HAP-1 (cell line): ENCODE results near the gene ZNF280C.
"Not testable (repeated sequence)": the region's sequence is repeated elsewhere in the genome, so short reads cannot be mapped to it uniquely, and the experiment has no call there.

ENCODE experiments used
- DNase-seq, 2 experiments: peaks; one replicate each; pipeline ENCODE4 v3.0.0-alpha.2; 2016 to 2020; ENCODE audit warnings: low spot score in 2 of 2
- H3K27me3 ChIP-seq: fragments of 250-450 bp; sonication (Bioruptor Pico); 2 replicates; pipeline ENCODE4 v1.5.1; 2020; ENCODE audit warnings: low read depth, mild to moderate bottlenecking, moderate library complexity
- H3K36me3 ChIP-seq: fragments of 250-450 bp; sonication (Bioruptor Pico); replicated peaks from 2 replicates; pipeline ENCODE4 v1.5.1; 2020; ENCODE audit warnings: mild to moderate bottlenecking
- H3K4me1 ChIP-seq: fragments of 250-450 bp; sonication (Bioruptor Pico); 2 replicates; pipeline ENCODE4 v1.5.1; 2020; ENCODE audit warnings: mild to moderate bottlenecking
- H3K4me3 ChIP-seq: fragments of 250-450 bp; sonication (Bioruptor Pico); 2 replicates; pipeline ENCODE4 v1.5.1; 2020; ENCODE audit warnings: mild to moderate bottlenecking, moderate library complexity
- H3K9me3 ChIP-seq: fragments of 250-450 bp; sonication (Bioruptor Pico); 2 replicates; pipeline ENCODE4 v1.5.1; 2020; ENCODE audit warnings: mild to moderate bottlenecking, moderate library complexity
- in situ Hi-C: fragments of 300-500 bp; cut with MboI; formaldehyde crosslinking; loops from 3 replicates; pipeline ENCODE4 v1.14.3; 2020; ENCODE audit warnings: low sequenced_read_pairs, inconsistent platforms, mixed read lengths

Gene ZNF280C

GRCh38 chrX:130285069-130285620 is 16.4 kb upstream of the ZNF280C start:
- peak; percentile 92 to 97 for DNase-seq
- Histone ChIP-seq H3K36me3 (no peaks in the 10 kb centered on the region), H3K9me3 (no peaks in the 10 kb centered on the region), H3K4me1 (peaks cover 36% of the 10 kb centered on the region), H3K27me3 (no peaks in the 10 kb centered on the region), H3K4me3 (no peak overlapping the region)
- in situ Hi-C loops: no loop called here

DNA sequence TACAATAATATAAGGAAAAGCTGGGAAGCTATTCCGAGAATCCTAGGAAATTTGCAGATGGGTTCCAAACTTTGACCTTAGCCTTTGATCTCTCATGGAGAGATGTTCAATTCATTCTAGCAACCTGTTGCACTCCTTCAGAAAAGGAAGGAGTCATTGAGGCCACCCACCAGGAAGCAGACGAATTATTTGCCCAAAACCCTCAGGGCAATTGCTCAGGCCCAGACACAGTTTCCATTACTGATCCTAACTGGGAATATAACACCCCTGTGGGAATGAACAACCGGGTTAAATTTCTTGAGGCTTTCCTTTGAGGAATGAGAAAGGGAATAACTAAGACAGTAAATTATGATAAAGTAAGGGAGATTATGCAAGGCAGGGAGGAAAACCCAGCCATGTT is 13.5 kb upstream of the ZNF280C start:
- peak in 1 of 2 experiments; percentile 23 for DNase-seq
- in situ Hi-C loops: no loop called here

DNA sequence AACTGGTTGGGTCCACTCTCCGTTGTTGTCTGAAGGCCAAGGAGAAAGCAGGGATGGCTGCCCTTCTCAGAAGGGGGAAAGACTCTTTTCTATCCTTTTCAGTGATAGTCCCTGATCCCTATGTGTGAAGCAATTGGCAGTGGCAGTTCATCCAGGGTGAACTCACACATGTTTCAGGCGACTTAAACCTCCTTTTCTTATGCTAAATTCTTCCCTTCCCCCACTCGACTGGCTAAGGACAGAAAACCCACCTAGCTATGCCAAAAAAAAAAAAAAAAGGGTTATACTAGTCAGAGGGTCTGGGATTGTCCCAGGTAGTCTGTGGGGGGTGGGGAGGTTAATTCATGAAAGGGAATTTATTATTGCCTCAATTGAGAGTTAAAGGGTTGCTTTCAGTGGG is 12.2 kb upstream of the ZNF280C start:
- Histone ChIP-seq H3K4me3 (no peak overlapping the region), H3K9me3 (no peaks in the 10 kb centered on the region), H3K27me3 (no peaks in the 10 kb centered on the region), H3K4me1 (peaks cover 39% of the 10 kb centered on the region), H3K36me3 (no peaks in the 10 kb centered on the region)
- peak; percentile 79 to 92 for DNase-seq
- in situ Hi-C loops: no loop called here

More for the DNA sequence above, 13.5 kb upstream of the ZNF280C start:
- Histone ChIP-seq H3K36me3 (no peaks in the 10 kb centered on the region), H3K27me3 (no peaks in the 10 kb centered on the region), H3K4me3 (no peak overlapping the region), H3K4me1 (peaks cover 39% of the 10 kb centered on the region), H3K9me3 (no peaks in the 10 kb centered on the region)

- in situ Hi-C loops, H3K4me1 ChIP-seq: not testable (repeated sequence)
Observed at GRCh38 chrX:130272253-130272652, 3.6 kb upstream of the ZNF280C start.

GRCh38 chrX:130269391-130269790 is 692 bp upstream of the ZNF280C start:
- H3K4me3 ChIP-seq, in situ Hi-C loops, DNase-seq, H3K9me3 ChIP-seq, H3K27me3 ChIP-seq, H3K36me3 ChIP-seq: not testable (repeated sequence)
- H3K4me1 ChIP-seq: peaks cover 25% of the 10 kb centered on the region

More at GRCh38 chrX:130272253-130272652, 3.6 kb upstream of the ZNF280C start:
- H3K4me3 ChIP-seq, H3K27me3 ChIP-seq, DNase-seq, H3K36me3 ChIP-seq, H3K9me3 ChIP-seq: not testable (repeated sequence)

DNA sequence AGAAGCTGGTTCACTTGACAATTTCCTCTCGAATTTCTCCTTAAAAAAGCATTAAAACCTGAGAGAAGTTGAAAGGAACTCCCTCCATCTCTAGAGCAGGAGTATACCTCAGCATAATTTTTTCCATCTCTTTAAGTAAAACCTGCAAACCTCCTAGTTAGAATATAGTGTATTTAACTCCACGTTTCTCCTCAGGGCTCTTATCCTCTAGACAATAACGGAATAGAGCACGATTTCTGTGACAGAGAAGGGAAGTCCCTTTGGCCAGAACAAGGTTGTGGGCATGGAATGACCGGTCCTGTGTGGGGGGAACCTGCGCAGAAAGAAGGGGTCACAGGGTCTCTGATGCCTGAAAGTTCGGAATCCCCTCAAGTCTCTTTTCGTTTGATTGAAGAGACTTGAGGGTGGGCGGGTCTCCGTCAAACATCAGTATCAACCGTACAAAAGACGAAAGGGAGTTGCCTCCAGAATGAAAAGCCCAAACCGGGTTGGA is 697 bp downstream of the ZNF280C start:
- in situ Hi-C loops: no loop called here

DNA sequence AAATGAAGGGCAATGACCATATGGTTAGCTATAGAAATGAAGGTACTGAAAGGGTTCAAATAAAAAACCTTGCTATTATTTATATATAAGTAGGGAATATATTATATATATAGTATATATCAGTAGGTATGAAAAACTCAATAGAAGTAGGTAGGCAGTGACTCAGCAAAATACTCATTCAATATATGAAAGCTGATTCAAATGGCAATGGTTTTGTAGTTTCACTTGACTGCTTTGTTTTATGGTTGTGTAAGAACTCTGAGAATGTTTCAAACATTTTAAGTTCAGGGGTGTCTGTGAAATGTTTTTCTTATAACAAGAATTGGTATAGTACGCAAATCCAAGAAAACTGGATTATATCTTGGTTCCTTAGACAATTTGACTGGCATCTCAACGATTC is 4.1 kb downstream of the ZNF280C start:
- H3K36me3 ChIP-seq: no peaks in the 10 kb centered on the region
- no peaks in the 10 kb centered on the region for H3K27me3 ChIP-seq
- H3K9me3 ChIP-seq: peaks cover 8% of the 10 kb centered on the region
- peaks cover 29% of the 10 kb centered on the region for H3K4me1 ChIP-seq
- no peak overlapping the region for H3K4me3 ChIP-seq
- in situ Hi-C loops: no loop called here
- no peak for DNase-seq

More for the DNA sequence above, 697 bp downstream of the ZNF280C start:
- peak overlapping the region; percentile 83 for H3K4me3 ChIP-seq
- H3K27me3 ChIP-seq: no peaks in the 10 kb centered on the region
- no peak for DNase-seq
- H3K36me3 ChIP-seq: no peaks in the 10 kb centered on the region
- peaks cover 8% of the 10 kb centered on the region for H3K9me3 ChIP-seq
- H3K4me1 ChIP-seq: peaks cover 29% of the 10 kb centered on the region

- H3K9me3 ChIP-seq: no peaks in the 10 kb centered on the region
- H3K36me3 ChIP-seq: no peaks in the 10 kb centered on the region; the same call in 1 of the 2 replicates
- H3K27me3 ChIP-seq: no peaks in the 10 kb centered on the region
- DNase-seq: no peak
- H3K4me1 ChIP-seq: peaks cover 29% of the 10 kb centered on the region
- in situ Hi-C loops: no loop called here
- no peak overlapping the region for H3K4me3 ChIP-seq
Observed at GRCh38 chrX:130263016-130263415, 5.7 kb downstream of the ZNF280C start.

DNA sequence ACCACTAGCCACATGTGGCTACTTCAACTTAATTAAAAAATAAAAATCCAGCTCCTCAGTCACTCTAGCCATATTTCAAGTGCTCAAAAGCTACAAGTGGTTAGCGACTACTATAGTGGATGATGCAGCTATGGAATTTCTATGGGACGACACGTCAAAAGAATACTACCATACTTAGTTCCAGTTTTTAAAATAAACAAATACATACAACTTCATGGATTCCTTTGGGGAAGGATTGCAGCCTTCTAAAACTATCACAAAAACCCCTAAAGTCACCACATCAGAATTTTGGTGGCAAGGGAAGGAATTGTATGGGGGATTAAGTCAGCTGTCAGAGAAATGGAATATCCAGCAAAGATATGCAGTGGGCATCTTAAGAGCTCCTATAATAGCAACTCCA is 6.5 kb downstream of the ZNF280C start:
- Histone ChIP-seq H3K9me3 (no peaks in the 10 kb centered on the region), H3K36me3 (peaks cover 4% of the 10 kb centered on the region), H3K4me3 (no peak overlapping the region), H3K4me1 (peaks cover 29% of the 10 kb centered on the region), H3K27me3 (no peaks in the 10 kb centered on the region)
- in situ Hi-C loops: no loop called here
- DNase-seq: no peak

GRCh38 chrX:130261296-130261893 is 7.3 kb downstream of the ZNF280C start:
- H3K27me3 ChIP-seq: no peaks in the 10 kb centered on the region
- in situ Hi-C loops: no loop called here
- H3K36me3 ChIP-seq: peaks cover 4% of the 10 kb centered on the region
- H3K9me3 ChIP-seq: no peaks in the 10 kb centered on the region
- no peak for DNase-seq
- no peak overlapping the region for H3K4me3 ChIP-seq
- peaks cover 25% of the 10 kb centered on the region for H3K4me1 ChIP-seq

DNA sequence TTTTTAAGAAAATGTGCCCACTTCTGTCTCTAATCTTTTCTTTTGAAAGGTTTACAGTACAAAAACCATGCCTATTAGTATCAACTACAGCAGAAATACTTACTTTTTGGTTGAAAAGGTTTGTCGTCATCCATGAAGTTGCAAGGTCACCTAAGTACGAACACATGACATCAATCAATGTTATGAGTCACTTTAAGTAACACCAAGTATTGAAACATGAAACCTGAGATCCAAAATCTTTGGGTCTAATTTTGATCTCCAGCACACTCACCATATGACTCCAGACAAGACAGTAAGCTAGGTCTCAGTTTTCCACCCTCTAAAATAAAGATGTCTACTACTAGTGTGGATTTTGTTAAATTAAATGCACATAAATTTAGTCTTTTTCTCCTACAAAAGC is 8.4 kb downstream of the ZNF280C start:
- Histone ChIP-seq H3K9me3 (no peaks in the 10 kb centered on the region), H3K36me3 (peaks cover 4% of the 10 kb centered on the region), H3K4me1 (peaks cover 14% of the 10 kb centered on the region), H3K4me3 (no peak overlapping the region), H3K27me3 (no peaks in the 10 kb centered on the region)
- in situ Hi-C loops: no loop called here
- no peak for DNase-seq

DNA sequence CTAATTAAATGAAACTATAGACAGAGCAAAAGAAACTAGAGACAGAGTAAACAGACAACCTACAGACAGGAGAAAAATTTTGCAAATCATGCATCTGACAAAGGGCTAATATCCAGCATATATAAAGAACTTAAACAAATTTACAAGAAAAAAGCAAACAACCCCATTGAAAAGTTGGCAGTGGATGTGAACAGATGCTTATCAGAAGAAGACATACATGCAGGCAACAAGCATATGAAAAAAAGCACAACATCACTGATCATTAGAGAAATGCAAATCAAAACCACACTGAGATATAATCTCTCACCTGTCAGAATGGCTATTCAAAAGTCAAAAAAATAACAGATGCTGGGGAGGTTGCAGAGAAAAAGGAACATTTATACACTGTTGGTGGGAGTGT is 14.8 kb downstream of the ZNF280C start:
- H3K27me3 ChIP-seq: no peaks in the 10 kb centered on the region

GRCh38 chrX:130251671-130252070 is 17.0 kb downstream of the ZNF280C start:
- H3K4me3 ChIP-seq: no peak overlapping the region
- 0 out of 2 replicates have a peak, but pooled peaks cover 2% of the 10 kb centered on the region for H3K9me3 ChIP-seq
- H3K27me3 ChIP-seq: no peaks in the 10 kb centered on the region
- no peaks in the 10 kb centered on the region for H3K4me1 ChIP-seq
- peaks cover 7% of the 10 kb centered on the region for H3K36me3 ChIP-seq
- in situ Hi-C loops: no loop called here
- DNase-seq: no peak

More for the DNA sequence above, 14.8 kb downstream of the ZNF280C start:
- Histone ChIP-seq H3K9me3 (0 out of 2 replicates have a peak, but pooled peaks cover 2% of the 10 kb centered on the region), H3K4me1 (no peaks in the 10 kb centered on the region), H3K36me3 (peaks cover 8% of the 10 kb centered on the region), H3K4me3 (no peak overlapping the region)
- DNase-seq: no peak
- in situ Hi-C loops: no loop called here

DNA sequence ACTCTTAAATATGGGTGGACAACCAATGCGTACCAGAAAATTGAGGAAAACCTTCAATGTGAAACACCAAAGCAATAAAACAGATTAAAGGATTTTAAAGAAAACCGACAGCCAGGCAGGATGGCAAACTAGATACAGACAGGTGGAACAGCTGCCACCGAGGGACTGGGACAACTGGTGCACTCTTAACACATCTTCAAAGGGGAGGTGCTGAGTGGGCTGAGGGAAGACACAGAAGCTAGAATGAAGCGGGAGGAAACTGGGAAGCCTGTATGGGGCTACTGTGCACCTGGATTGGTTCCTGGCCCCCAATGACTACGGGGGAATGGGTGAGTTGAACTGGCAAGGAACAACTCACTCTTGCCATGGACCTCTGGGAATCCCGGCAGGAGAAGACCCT is 20.7 kb downstream of the ZNF280C start:
- Histone ChIP-seq H3K4me1 (no peaks in the 10 kb centered on the region), H3K9me3 (no peaks in the 10 kb centered on the region), H3K27me3 (no peaks in the 10 kb centered on the region), H3K36me3 (peaks cover 28% of the 10 kb centered on the region), H3K4me3 (no peak overlapping the region)
- in situ Hi-C loops: loop anchor here (10.0 kb wide), 1 partner anchor 97 kb away; no protein-coding TSS in a partner anchor
- DNase-seq: no peak
